GM18861 (cell line): ENCODE data around the gene TXNL4A.
"Not testable (repeated sequence)": the region's sequence is repeated elsewhere in the genome, so short reads cannot be mapped to it uniquely, and the experiment has no call there.

Source experiments
- ATAC-seq: cut with Tn5 transposase; IDR thresholded peaks from one replicate; pipeline ENCODE4 v1.9.1; 2021; ENCODE audit not compliant: unreplicated experiment

The TXNL4A gene

DNA sequence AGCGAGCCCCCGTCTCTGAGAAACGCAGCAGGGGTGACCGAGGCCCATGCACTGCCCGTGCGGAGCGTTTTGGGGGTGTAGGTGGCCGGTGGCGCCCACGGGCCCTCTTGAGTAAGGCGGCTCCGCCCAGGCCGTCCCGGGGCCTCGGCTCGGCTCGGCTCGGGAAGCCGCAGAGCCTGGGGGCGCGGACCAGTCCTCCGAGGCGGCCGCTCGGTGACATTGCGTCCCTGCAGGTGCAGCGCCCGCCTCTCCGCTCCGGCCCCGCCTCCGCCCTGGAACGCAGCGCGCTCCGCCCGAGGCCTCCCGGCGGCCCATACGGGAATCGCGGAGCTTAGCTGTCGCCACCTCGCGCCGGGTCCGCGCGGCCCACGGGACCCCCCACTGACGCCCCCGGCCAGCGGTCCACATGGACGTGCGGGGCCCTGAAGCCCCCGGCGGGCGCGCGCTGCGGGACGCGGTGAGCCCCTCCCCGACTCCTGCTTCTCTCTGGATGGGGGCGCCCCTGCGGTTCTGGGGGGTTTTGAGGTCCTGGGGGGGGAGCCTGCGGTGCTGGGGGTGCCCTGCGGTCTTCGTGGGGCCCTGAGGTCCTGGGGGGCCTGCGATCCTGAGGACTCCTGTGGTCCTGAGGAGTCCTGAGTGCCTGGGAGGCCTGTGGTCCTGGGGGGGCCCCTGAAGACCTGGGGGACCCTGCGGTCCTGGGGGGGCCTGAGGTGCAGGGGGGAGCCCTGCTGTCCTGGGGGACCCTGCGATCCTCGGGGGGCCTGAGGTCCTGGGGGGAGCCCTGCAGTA, 23.8 kb downstream of the TXNL4A start, which contains the start of gene HSBP1L1:
HSBP1L1 (plus strand) TSS at position 314 of the 789 bp plus-strand sequence; CDS start at position 407, 93 bp downstream.
- peak; percentile 45 for ATAC-seq

DNA sequence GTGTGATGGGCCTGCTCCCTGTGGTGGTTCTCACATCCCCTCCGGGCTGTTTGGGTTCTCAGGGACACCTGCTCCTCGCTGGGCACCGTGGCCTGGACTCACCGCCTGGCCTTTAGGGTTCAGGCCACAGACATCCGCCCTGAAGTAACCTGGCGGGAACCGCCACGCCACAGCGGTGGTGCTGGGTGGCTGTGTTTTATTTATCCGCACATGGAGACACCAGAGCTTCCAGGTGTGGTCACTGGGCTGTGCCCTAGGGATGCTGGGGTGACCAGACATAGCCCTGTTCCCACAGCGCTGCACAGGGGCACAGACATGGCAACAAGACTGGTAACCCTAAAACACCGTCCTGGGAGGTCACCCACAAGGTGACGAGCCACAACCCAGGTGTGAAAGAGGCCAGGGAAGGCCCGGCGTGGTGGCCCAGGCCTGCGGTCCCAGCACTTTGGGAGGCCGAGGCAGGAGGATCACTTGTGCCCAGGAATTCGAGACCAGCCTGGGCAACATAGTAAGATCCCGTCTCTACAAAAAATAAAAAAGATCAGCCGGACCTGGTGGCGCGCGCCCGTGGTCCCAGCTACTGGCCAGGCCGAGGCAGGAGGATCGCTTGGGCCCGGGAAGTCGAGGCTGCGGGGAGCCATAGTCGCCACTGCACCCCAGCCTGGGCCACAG, 24.6 kb downstream of the TXNL4A start:
- no peak for ATAC-seq

DNA sequence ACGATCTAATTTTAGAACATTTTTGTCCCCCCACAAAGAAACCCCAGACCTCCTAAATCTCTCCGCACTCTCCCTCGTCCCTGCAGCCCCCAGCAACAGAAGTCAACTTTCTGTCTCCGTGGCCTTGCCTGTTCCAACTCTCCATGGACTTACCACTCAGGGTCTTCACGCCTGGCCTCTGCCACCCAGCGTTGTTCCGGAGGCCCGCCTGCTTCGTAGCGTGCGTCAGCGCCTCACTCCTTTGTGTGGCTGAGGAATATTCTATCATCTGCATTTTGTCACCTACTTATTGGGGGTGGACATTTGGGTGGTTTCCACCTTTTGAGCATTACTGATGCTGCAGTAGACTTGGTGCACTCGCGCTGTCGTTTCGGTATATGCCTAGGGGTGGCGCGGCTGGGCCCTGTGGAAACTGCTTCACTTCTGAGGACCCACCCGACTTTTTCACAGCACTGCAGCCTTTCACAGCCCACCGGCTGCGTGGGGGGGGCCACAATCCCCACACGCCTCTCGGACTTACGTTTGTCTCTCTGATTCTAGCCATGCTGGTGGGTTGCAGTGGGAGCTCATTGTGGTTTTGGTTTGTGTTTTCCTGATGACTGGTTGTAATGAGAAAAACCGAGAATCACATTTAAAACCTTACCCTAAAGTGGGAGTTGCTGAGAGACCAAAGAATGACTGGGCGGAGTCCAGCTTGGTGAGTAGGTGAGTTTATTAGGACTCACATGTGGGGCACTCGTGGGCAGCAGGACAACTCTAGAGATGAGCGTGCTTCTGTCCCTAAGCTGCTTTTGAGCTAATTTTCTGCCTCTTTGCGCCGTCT, 25.3 kb downstream of the TXNL4A start:
- peak; percentile 58 for ATAC-seq

DNA sequence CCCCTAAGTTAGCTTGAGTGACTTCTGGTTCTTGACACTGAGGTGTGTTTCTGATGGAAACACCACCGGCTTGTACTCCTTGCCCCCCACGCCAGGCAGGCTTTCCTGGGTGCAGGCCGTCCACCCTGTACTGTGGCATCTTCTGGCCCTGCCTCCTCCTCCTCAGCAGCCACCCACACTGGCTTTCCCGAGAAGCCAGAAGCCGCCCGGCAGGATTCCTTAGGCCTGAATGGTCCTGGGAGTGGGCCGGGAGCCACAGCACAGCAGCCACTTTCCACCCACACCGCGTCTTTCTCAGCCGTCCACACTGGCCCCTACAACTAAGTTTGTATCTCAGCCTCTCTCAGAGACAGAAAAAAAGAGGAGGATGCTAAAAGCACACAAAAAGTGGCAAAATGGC, 26.1 kb downstream of the TXNL4A start:
- no peak for ATAC-seq

DNA sequence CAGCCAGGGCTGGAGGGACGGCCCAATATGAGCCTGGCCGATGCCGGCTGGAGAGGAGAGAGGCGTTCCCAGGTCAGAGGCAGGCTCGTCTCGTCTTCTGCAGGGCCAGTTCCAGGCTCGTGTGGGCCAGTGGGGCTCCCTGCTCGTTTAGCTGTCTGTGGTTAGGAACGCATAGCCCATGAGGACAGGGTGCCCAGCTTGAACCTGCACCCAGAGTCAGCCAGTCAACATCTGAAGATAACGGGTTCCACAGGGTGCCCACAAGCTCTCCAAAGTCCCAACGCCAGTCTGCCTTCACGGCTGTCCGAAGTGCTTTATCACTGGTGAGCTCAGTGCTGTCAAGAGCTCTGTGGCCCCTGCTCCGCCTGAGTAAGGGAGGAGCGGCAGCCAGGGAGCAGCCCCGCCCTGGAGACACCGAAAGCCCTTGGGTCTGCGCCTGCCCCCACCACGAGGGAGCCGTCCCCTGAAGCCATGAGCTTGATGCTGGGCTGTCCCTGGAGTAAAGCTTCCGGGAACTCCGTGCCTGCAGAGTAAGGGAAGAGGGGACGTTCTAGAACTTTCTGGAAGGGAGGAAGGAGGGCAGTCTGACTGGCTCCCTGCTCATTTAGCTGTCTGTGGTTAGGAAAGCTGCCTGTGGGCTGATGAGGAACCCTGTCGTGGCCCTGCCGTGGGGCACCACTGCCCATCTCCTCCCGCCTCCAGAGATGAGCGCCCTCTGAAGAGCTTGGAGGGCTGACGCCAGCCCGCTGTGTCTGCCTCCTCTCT, 26.7 kb downstream of the TXNL4A start:
- no peak for ATAC-seq

DNA sequence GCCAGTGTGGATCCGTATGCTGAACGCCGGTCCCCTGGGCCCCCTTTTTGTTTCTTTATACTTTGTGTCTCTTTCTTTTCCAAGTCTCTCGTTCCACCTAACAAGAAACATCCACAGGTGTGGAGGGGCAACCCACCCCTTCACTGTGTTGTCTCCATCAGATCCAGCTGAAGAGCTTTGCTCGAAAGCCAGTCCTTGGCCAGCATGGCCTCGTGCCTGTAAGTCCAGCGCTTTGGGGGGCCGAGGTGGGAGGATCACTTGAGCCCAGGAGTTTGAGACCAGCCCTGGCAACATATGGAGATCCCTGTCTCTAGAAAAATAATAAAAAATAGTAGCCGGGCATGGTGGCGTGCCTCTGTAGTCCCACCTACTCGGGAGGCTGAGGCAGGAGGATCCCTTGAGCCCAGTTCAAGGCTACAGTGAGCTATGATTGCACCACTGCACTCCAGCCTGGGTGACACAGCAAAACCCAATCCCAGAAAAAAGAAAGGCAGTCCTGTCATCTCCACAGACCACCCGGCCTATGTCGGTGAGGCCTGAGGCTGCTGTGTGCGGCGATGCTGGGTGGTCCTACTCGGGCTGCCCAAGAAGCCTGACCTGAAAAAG, 27.3 kb downstream of the TXNL4A start:
- ATAC-seq, result no peak

DNA sequence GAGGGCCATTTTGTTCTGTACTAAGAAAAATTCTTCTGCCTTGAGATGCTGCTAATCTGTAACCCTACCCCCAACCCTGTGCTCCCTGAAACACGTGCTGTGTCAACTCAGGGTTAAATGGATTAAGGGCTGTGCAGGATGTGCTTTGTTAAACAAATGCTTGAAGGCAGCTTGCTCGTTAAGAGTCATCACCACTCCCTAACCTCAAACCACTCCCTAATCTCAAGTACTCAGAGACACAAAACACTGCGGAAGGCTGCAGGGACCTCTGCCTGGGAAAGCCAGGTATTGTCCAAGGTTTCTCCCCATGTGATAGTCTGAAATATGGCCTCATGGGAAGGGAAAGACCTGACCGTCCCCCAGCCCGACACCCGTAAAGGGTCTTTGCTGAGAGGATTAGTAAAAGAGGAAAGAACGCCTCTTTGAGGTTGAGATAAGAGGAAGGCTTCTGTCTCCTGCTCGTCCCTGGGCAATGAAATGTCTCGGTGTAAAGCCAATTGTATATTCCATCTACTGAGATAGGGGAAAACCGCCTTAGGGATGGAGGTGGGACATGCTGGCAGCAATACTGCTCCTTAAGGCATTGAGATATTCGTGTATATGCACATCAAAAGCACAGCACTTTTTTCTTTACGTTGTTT, 28.1 kb downstream of the TXNL4A start:
- ATAC-seq, result not testable (repeated sequence)

DNA sequence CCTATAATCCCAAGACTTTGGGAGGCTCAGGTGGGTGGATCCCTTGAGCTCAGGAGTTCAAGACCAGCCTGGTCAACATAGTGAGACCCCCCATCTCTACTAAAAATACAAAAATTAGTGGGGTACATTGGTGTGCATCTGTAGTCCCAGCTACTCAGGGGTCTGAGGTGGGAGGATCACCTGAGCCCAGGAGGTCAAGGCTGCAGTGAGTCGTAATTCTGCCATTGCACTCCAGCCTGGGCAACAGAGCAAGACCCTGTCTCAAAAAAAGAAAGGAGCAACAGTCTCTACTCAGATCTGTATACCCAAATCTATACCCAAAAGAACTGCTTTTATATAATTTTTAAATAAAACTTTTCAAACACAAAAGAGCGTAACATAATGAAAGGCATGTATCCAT, 29.4 kb downstream of the TXNL4A start:
- no peak for ATAC-seq

DNA sequence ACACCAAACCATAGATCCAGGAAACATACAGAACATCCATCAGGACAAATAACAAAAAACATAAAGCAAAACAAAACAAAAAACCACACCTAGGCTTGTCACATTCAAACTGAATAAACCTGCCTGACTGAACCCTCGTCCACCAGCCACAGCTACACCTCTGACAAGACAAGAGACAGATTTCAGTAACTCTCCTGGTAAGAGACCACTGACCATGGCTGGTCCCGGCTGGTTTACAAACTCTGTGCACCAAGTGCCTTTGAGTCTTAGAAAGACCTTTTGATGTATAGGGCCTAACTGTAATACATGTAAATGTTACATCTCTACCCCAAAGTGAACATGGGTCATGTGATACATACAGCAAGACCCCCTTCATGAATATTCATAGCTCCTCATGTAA, 32.1 kb downstream of the TXNL4A start:
- ATAC-seq, result no peak

DNA sequence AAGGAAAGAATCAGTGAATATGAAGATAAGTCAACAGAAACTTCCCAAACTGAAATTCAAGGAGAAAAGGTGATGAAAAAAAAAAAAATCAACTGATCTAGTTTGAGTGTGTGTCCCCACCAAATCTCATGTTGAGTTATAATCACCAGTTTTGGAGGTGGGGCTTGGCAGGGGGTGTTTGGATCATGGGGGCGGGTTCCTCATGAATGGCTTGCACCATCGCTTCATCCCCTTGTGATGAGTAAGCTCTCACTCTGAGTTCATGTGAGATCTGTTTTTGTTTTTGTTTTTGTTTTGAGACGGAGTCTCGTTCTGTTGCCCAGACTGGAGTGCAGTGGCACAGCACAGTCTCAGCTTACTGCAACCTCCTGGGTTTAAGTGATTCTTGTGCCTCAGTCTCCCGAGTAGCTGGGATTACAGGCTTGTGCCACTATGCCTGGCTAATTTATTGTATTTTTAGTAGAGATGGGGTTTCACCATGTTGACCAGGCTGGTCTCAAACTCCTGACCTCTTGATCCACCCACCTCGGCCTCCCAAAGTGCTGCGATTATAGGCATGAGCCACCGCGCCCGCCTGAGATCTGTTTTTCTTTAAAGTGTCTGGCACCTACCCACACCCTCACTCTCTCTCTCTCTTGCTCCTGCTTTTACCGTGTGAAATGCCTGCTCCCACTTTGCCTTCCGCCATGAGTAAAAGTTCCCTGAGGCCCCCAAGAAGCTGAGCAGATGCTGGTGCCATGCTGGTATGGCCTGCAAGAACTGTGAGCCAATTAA, 32.9 kb downstream of the TXNL4A start:
- no peak for ATAC-seq

DNA sequence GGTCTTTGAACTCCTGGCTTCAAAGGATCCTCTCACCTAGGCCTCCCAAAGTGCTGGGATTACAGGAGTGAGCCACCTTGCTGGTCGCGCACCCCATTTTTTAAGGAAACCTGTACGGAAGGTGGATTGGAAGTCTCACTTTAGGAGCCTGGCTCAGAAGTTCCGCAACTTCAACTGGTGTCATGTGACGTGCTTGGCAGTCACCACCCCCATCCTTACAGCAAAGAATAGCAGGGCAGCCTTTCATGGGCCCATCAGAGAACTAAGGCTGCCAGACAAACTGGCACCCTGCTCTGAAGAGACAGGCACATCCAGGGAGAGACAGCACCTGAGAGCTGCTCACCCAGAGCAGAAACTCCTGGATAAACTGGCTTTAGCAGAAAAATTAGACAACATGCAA, 33.6 kb downstream of the TXNL4A start:
- no peak for ATAC-seq

DNA sequence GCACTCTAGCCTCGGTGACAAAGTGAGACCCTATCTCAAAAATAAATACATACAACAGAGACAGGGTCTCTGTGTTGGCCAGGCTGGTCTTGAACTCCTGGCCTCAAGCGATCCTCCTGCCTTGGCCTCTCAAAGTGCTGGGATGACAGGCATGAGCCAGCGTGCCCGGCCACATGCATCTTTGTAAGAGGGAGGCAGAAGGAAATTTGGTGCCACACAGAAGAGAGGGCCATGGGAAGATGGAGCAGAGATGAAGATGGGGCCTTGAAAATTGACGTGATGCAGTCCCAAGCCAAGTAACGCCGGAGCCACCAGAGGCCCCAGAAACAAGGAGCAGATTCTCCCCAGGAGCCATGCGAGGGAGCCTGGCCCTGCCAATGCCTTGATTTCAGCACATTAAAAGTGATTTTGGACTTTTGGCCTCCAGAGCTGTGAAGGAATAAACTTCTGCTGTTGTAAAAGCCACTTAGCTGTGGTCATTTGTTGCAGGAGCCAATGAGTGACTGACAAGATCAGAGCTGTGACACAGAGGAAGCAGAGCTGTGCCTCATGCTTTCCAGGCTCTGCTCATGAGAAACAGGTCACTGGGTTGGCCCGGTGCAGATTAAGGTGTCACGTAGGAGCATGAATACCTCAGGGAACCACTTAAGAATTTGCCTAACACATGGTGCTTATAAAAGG, 34.3 kb downstream of the TXNL4A start:
- no peak for ATAC-seq

DNA sequence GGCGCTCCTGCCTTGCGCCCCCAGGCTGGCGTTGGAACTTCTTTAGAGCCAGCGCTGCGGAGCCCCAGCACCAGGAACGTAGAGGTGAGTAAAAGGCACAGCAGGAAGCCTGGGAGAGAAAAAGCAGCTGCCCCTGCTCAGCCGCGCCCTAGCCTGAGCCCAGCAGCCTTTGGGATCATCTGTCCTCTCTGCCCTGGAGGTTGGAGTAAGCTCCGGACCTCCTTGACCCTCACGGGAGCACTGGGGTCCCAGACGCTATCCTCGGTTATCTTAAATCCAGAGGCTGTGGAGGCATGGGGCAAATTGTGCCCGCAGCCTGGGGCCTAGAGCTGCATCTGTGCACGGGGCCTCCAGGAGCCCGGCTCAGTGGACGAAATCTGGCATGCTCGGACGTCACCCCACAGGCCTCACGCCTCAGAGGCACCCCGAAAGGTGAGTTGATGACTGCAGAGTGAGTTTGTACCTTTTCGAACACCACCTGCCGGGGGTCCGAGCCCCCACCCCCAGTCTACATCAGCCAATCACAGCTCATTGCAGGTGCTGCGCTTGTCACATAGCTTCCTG, 35.3 kb downstream of the TXNL4A start:
- no peak for ATAC-seq

DNA sequence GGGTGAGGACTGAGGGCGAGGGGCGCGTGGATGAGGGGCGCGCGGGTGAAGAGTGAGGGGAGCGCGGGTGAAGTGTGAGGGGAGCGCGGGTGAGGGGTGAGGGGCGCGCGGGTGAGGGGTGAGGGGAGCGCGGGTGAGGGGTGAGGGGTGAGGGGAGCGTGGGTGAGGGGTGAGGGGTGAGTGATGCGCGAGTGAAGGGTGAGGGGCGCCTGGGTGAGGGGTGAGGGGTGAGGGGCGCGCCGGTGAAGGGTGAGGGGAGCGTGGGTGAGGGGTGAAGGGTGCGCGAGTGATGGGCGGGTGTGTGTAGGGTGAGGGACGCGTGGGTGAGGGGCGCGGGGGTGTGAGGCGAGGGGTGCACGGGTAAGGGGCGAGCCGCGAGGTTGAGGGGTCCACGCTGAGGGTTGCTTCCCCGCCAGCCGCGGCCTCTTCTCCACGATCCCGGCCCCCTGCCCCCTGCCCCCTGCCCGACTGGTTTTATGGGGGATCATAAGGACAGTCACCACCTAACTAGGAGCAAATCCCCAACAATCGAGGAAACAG, 35.8 kb downstream of the TXNL4A start:
- no peak for ATAC-seq

DNA sequence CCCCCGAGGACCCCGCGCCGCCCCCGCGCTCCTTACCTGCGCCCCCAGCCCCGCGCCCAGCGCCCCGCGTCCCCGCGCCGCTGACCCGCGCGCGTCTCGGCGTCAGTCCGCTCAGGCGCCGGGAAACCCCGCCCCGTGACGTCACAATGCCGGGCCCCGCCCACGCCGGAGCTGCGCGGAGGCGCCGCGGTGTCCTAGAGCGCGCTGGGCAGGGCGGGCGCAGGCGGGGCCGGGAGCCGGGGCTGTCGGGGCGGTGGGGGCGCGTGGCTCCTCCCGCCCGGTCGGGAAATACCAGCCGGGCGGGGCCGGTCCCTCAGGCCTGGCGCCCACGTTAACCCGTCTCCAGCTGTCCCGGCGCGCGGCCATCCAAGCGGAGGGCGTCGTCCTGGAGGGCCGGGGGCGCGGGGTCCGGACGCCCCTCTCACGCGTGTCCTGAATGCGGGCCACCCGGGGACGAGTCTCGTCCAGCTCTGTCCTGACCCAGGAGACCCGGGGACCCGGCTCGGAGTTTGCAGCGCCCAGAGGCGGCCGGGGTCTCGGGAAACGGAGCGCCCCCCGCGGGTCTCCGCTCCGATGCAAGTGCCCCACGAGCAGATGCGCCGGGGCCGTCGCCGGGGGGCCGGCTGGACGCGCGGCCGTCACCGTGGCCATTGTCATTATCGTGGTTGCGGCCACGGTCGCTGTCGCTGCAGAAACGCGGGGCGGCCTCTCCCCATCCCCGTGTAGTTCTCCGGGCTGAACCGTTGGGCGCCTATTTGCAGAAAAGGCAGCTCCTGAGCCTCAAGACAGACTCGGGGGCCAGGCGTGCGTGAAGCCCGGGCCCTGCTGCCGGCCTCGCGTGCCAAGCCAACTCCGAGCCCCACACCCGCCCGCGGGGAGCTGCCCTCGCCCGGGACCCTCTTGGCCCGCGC, 36.6 kb downstream of the TXNL4A start, which contains the start of gene SLC66A2:
SLC66A2 (minus strand) TSS at position 109 of the 911 bp plus-strand sequence. CDS start 727 bp downstream, outside the sequence.
- ATAC-seq, result peak; percentile 49

DNA sequence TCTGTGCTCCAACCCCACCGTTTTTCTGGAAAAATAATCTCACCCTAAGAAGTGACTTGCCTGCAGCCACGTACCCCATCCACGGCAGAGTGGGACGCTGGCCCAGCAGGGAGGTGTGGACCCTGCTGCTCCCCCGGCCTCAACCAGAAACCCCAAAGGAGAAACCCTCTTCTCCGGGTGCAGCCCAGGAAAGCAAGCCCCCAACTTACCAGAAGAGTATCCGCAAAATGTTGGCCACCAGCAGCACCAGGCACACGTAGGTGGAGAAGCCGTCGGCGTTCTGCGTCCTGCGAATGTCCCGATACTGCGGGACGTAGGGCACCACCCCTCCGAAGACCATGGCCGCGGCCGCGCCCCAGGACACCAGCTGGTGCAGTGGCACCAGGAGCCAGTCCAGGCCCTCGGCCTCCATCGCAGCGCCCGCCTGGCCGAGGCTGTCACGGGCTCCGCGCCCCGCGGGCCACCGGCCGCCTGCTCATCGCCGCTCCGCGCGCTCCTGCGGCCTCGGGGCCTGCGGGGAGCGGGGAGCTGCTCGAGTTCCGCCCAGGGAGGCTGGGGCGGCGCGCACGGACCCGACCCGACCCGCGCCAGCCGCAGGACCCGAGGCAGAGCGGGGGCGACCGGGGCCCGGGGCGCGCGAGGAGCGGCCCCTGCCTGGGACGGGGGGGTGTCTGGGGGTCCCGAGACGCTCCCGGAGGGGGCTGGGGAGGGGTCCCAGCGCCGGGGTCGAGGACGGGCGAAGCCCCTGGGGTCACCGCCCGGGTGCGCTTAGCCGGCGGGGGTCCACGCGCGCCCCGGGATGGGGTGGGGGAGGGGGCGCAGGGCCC, 37.6 kb downstream of the TXNL4A start:
- no peak for ATAC-seq
